Measurements from ENCODE around the gene LDHB. TPM values are rescaled to one million over a fixed set of nuclear protein-coding genes. Genes with fewer than 3 reads are reported as not detected.

Gene LDHB
- total and polyA plus RNA-seq, 9 donors = 266 to 674 (median 479) TPM

GRCh38 chr12:21607701-21608100 lies 49.9 kb downstream of the LDHB start:
- no peak overlapping the region for H3K4me3 ChIP-seq
- no peak for DNase-seq
- intact Hi-C loops (cut with DNase I) = loop anchor here in 1 of 4 donors (10.0 kb wide), 1 partner anchor 67 kb away; no protein-coding TSS in a partner anchor
- no peaks in the 10 kb centered on the region for H3K27me3 ChIP-seq
- H3K27ac ChIP-seq = no peak overlapping the region
- WGBS, 3 donors = 61 to 71% (median 66%) methylated on average over 2 of the region's 2 CpGs
- no peaks in the 10 kb centered on the region for H3K4me1 ChIP-seq (ENCODE audit: insufficient read depth)
- H3K36me3 ChIP-seq = no peaks in the 10 kb centered on the region
- TF ChIP-seq EP300 (IDR thresholded peaks at IDR 0.05) (no peak), CTCF (IDR thresholded peaks at IDR 0.05) (peak in 1 of 3 donors; percentile 24), POLR2A (IDR thresholded peaks at IDR 0.05) (no peak)
- H3K9me3 ChIP-seq = no peaks in the 10 kb centered on the region

GRCh38 chr12:21606175-21606574 lies 51.5 kb downstream of the LDHB start:
- intact Hi-C loops (cut with DNase I) = loop anchor here in 1 of 4 donors (10.0 kb wide), 1 partner anchor 69 kb away; no protein-coding TSS in a partner anchor
- no peak for TF ChIP-seq CTCF (IDR thresholded peaks at IDR 0.05)
- no peak for TF ChIP-seq POLR2A (IDR thresholded peaks at IDR 0.05)
- no peak for TF ChIP-seq EP300 (IDR thresholded peaks at IDR 0.05)
- Histone ChIP-seq H3K4me1 (ENCODE audit: insufficient read depth) (no peaks in the 10 kb centered on the region), H3K27me3 (no peaks in the 10 kb centered on the region), H3K9me3 (no peaks in the 10 kb centered on the region), H3K4me3 (no peak overlapping the region), H3K36me3 (no peaks in the 10 kb centered on the region), H3K27ac (no peak overlapping the region)
- no peak for DNase-seq
- WGBS, 3 donors = 45 to 58% (median 47%) methylated on average over 1 of the region's 1 CpG

GRCh38 chr12:21604245-21605101 lies 53.2 kb downstream of the LDHB start, which contains the start of gene GYS2:
Gene GYS2, minus strand, starts transcription at chr12:21604847. Its CDS starts 255 bp downstream, at chr12:21604592.
- WGBS, 3 donors = 58 to 60% (median 59%) methylated on average over 7 of the region's 7 CpGs
- Histone ChIP-seq H3K4me1 (ENCODE audit: insufficient read depth) (no peaks in the 10 kb centered on the region), H3K36me3 (no peaks in the 10 kb centered on the region), H3K27ac (no peak within 1 kb of the TSS), H3K27me3 (no peaks in the 10 kb centered on the region), H3K4me3 (no peak within 1 kb of the TSS), H3K9me3 (no peaks in the 10 kb centered on the region)
- no peak for DNase-seq
- intact Hi-C loops (cut with DNase I) = loop anchor here in 1 of 4 donors (10.0 kb wide), 1 partner anchor 70 kb away; no protein-coding TSS in a partner anchor
- TF ChIP-seq POLR2A (IDR thresholded peaks at IDR 0.05) (no peak), EP300 (IDR thresholded peaks at IDR 0.05) (no peak), CTCF (IDR thresholded peaks at IDR 0.05) (no peak)

- no peak for TF ChIP-seq CTCF (IDR thresholded peaks at IDR 0.05)
- TF ChIP-seq POLR2A (IDR thresholded peaks at IDR 0.05) = no peak
- TF ChIP-seq EP300 (IDR thresholded peaks at IDR 0.05) = no peak
- Histone ChIP-seq H3K27me3 (no peaks in the 10 kb centered on the region), H3K9me3 (no peaks in the 10 kb centered on the region), H3K4me3 (no peak overlapping the region), H3K36me3 (no peaks in the 10 kb centered on the region), H3K27ac (no peak overlapping the region), H3K4me1 (ENCODE audit: insufficient read depth) (no peaks in the 10 kb centered on the region)
- no peak for DNase-seq
- intact Hi-C loops (cut with DNase I) = loop anchor here in 1 of 4 donors (10.0 kb wide), 1 partner anchor 72 kb away; no protein-coding TSS in a partner anchor
- 43 to 59% (median 49%) methylated on average over 2 of the region's 2 CpGs for WGBS, 3 donors
Observed at GRCh38 chr12:21602774-21603173, 54.9 kb downstream of the LDHB start.
